GM12878 (cell line): ENCODE measurements around the gene KLF11. TPM values are rescaled to one million over a fixed set of nuclear protein-coding genes. Genes with fewer than 3 reads are reported as not detected.

Experiments used
- ATAC-seq: fragments of 200-7000 bp; cut with Tn5 transposase; 3 replicates; pipeline ENCODE4 v1.9.1; 2020; ENCODE audit warnings: mild to moderate bottlenecking, moderate library complexity
- BruUV-seq: library from RNA; stranded (reverse); fragments of 400-500 nt; replicated peaks from 2 replicates; lab custom pipeline; 2021; lab: Mats Ljungman, UMichigan
- CTCF ChIA-PET: fragments of 300-600 bp; sonication (Branson Sonifier 250); formaldehyde crosslinking; extraction: SDS; loops from one replicate; lab custom pipeline; 2021; ENCODE audit warnings: inconsistent platforms; lab: Yijun Ruan, JAX
- POLR2A ChIA-PET: fragments of 350-600 bp; formaldehyde crosslinking; extraction: SDS; loops from one replicate; lab custom pipeline; 2021; ENCODE audit warnings: inconsistent platforms; lab: Charles Lee
- RAD21 ChIA-PET: fragments of 300-600 bp; sonication (Branson Sonifier 250); formaldehyde crosslinking; loops from one replicate; lab custom pipeline; 2023; ENCODE audit warnings: antibody characterized with exemption; ENCODE audit not compliant: unreplicated experiment; lab: Charles Lee
- SMC1A ChIA-PET: fragments of 300-600 bp; sonication (Branson Sonifier 250); formaldehyde crosslinking; loops from one replicate; lab custom pipeline; 2023; ENCODE audit not compliant: unreplicated experiment, uncharacterized antibody; lab: Charles Lee
- DNase-seq: peaks from one replicate; pipeline ENCODE4 v3.0.0-alpha.2; 2011; ENCODE audit warnings: low read depth, low spot score
- FAIRE-seq: peaks from 3 replicates; lab custom pipeline; 2011; peaks lifted over from hg19 to GRCh38; lab: Jason Lieb, UNC
- H2AFZ ChIP-seq: 2 replicates; pipeline ENCODE4 v1.6.0; 2011; ENCODE audit warnings: low read depth, low read length, control low read depth; ENCODE audit not compliant: control insufficient read depth
- H3K27ac ChIP-seq: 2 replicates; pipeline ENCODE4 v1.5.1; 2011; ENCODE audit warnings: control low read depth; ENCODE audit not compliant: control insufficient read depth, insufficient read depth
- H3K27me3 ChIP-seq, 2 experiments: replicated peaks in 1 of 2; 2 replicates each; pipeline versions ENCODE4 v1.6.0 to v1.6.1; 2011; ENCODE audit warnings: low read length in 1 of 2; ENCODE audit not compliant: control insufficient read depth in 2 of 2, insufficient read depth in 2 of 2
- H3K36me3 ChIP-seq, 2 experiments: 2 replicates each; pipeline ENCODE4 v1.5.1; 2011; ENCODE audit warnings: low read length in 1 of 2; ENCODE audit not compliant: control insufficient read depth in 2 of 2, insufficient read depth in 2 of 2
- H3K4me1 ChIP-seq: 2 replicates; pipeline ENCODE4 v1.6.1; 2011; ENCODE audit warnings: mild to moderate bottlenecking, low read length, moderate library complexity, mixed read lengths; ENCODE audit not compliant: control insufficient read depth, insufficient read depth
- H3K4me2 ChIP-seq: 2 replicates; pipeline ENCODE4 v1.6.0; 2011; ENCODE audit warnings: control low read depth; ENCODE audit not compliant: control insufficient read depth, insufficient read depth
- H3K4me3 ChIP-seq: fragments of 200-600 bp; sonication (generic); 2 replicates; pipeline ENCODE4 v1.5.1; 2016
- H3K79me2 ChIP-seq: 2 replicates; pipeline ENCODE4 v1.6.0; 2011; ENCODE audit warnings: low read length; ENCODE audit not compliant: control insufficient read depth, insufficient read depth
- H3K9ac ChIP-seq: 2 replicates; pipeline ENCODE4 v1.8.0; 2011; ENCODE audit warnings: low read length, control low read depth, mixed read lengths; ENCODE audit not compliant: control insufficient read depth, insufficient read depth
- H3K9me3 ChIP-seq: replicated peaks from 3 replicates; pipeline ENCODE4 v1.5.1; 2011; ENCODE audit warnings: mild to moderate bottlenecking, low read length; ENCODE audit not compliant: control insufficient read depth, insufficient read depth
- H4K20me1 ChIP-seq: 2 replicates; pipeline ENCODE4 v1.6.0; 2011; ENCODE audit not compliant: control insufficient read depth, insufficient read depth
- CBX5 ChIP-seq: sonication (generic); IDR thresholded peaks from 2 replicates; pipeline ENCODE4 v1.6.1; 2016; ENCODE audit warnings: low read depth, moderate library complexity, mild to moderate bottlenecking, inconsistent platforms
- GABPA ChIP-seq: IDR thresholded peaks from 2 replicates; pipeline ENCODE4 v1.6.1; 2014; ENCODE audit warnings: antibody characterized with exemption, low read depth, mild to moderate bottlenecking, inconsistent platforms
- PBX3 ChIP-seq: IDR thresholded peaks from 2 replicates; pipeline ENCODE4 v1.6.1; 2011; ENCODE audit warnings: mild to moderate bottlenecking, low read depth, low read length, moderate library complexity; ENCODE audit not compliant: insufficient replicate concordance
- RAD21 ChIP-seq: IDR thresholded peaks from 2 replicates; pipeline ENCODE4 v1.6.1; 2011; ENCODE audit warnings: mild to moderate bottlenecking, low read depth, low read length, moderate library complexity; ENCODE audit not compliant: insufficient read depth
- SREBF1 ChIP-seq: IDR thresholded peaks from 2 replicates; pipeline ENCODE4 v1.6.1; 2012; ENCODE audit warnings: mild to moderate bottlenecking, low read length
- WGBS: methylation state at CpG from one replicate; pipeline ENCODE4 v1.1.6; 2016; ENCODE audit warnings: low lambda C conversion rate; ENCODE audit not compliant: insufficient replicate concordance, insufficient coverage; ENCODE audit errors: missing lambda C conversion rate; 5-methylcytosine and 5-hydroxymethylcytosine counted together
- in situ Hi-C: fragments of 300-500 bp; cut with MboI; formaldehyde crosslinking; loops from 9 replicates; pipeline ENCODE4 v1.14.3; 2018; ENCODE audit warnings: mixed read lengths
- intact Hi-C: fragments of 100-400 bp; cut with micrococcal nuclease; formaldehyde crosslinking; loops from one replicate; pipeline ENCODE4 v1.14.2; 2022; ENCODE audit not compliant: unreplicated experiment
- polyA plus RNA-seq, 11 experiments: library from polyadenylated mRNA; depleted of rRNA in 4 of 11; unstranded in 6 of 11; stranded (reverse) in 5 of 11; fragments of >200 nt; fragmentation: Nextera tagmentation in 4 of 11; fragmentation: Illumina TruSeq in 1 of 11; extraction: Ambion mirVana in 4 of 11; extraction: Trizol in 1 of 11; gene quantifications; 1 replicate in 1 of 11; 2 replicates in 10 of 11; pipeline versions ENCODE4 v1.2.1 to v1.2.3, GENCODE V29; 2011 to 2016; ENCODE audit warnings: inconsistent platforms in 2 of 11, missing spikeins in 2 of 11, low read depth in 1 of 11
- total RNA-seq, 4 experiments: library from RNA; depleted of rRNA in 3 of 4; stranded (reverse); fragments of >200 nt in 3 of 4; fragmentation: Illumina TruSeq in 1 of 4; extraction: Trizol in 1 of 4; gene quantifications; 2 replicates each; pipeline versions ENCODE4 v1.2.1 to v1.2.3, GENCODE V29; 2013 to 2021
- TF ChIP-seq, protein P1 (sequence below): fragments of 450-650 bp; IDR thresholded peaks from 2 replicates; pipeline ENCODE4 v1.6.1; 2017; ENCODE audit warnings: antibody characterized with exemption, mild to moderate bottlenecking, moderate library complexity

The KLF11 gene
- total and polyA plus RNA-seq, 10 of the 15 experiments (the other 5 are each of a cell fraction or from before 2014, with no cell fraction given), result 0.03 to 0.54 (median 0.14) TPM; not detected in 1

DNA sequence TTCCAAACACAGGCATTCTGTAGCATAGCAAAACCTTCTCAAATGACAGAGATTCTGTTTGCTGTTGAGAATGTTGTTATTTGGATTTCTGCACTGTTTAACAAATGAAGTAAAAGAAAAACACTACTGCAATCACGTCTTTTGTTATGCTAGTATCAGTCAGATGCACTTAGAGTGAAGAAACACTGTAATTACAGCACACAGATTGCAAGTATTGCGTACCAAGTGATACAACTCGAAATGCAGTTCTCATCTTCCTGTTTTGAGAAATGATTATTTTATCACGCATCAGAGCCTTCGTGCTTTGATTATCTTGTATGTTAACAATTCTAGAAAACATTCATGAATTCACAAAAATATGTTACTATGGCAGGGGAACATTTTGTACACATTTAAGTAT lies 41.8 kb upstream of the KLF11 start:
- no peak for TF ChIP-seq GABPA
- TF ChIP-seq, protein P1, sequence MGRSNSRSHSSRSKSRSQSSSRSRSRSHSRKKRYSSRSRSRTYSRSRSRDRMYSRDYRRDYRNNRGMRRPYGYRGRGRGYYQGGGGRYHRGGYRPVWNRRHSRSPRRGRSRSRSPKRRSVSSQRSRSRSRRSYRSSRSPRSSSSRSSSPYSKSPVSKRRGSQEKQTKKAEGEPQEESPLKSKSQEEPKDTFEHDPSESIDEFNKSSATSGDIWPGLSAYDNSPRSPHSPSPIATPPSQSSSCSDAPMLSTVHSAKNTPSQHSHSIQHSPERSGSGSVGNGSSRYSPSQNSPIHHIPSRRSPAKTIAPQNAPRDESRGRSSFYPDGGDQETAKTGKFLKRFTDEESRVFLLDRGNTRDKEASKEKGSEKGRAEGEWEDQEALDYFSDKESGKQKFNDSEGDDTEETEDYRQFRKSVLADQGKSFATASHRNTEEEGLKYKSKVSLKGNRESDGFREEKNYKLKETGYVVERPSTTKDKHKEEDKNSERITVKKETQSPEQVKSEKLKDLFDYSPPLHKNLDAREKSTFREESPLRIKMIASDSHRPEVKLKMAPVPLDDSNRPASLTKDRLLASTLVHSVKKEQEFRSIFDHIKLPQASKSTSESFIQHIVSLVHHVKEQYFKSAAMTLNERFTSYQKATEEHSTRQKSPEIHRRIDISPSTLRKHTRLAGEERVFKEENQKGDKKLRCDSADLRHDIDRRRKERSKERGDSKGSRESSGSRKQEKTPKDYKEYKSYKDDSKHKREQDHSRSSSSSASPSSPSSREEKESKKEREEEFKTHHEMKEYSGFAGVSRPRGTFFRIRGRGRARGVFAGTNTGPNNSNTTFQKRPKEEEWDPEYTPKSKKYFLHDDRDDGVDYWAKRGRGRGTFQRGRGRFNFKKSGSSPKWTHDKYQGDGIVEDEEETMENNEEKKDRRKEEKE, result no peak
- TF ChIP-seq SREBF1, result no peak
- TF ChIP-seq CBX5, result no peak
- no peak for TF ChIP-seq RAD21
- no peak for TF ChIP-seq PBX3
- H3K4me3 ChIP-seq, result no peak overlapping the region
- 53% methylated on average over 5 of the region's 5 CpGs for WGBS
- ChIA-PET RAD21 (no interaction called here), CTCF (no interaction called here), SMC1A (interaction anchor here (2.6 kb wide), 1 partner anchor 18 kb away, joined by 10 read pairs; no protein-coding TSS in a partner anchor), POLR2A (no interaction called here)
- no peaks in the 10 kb centered on the region for H3K9me3 ChIP-seq
- no TSS peak for BruUV-seq
- no peak overlapping the region for H3K27ac ChIP-seq
- intact Hi-C loops, result no loop called here
- no peaks in the 10 kb centered on the region for H3K79me2 ChIP-seq
- ATAC-seq (no peak), DNase-seq (no peak), FAIRE-seq (no peak)
- H3K9ac ChIP-seq, result no peak overlapping the region
- H3K4me2 ChIP-seq, result no peak overlapping the region
- H4K20me1 ChIP-seq, result no peaks in the 10 kb centered on the region
- H3K4me1 ChIP-seq, result no peaks in the 10 kb centered on the region
- in situ Hi-C loops, result no loop called here
- no peaks in the 10 kb centered on the region for H3K36me3 ChIP-seq
- no peaks in the 10 kb centered on the region for H3K27me3 ChIP-seq
- H2AFZ ChIP-seq, result no peak overlapping the region
